ENCODE data around the gene ADD2. TPM values are rescaled to one million over a fixed set of nuclear protein-coding genes. Genes with fewer than 3 reads are reported as not detected.

The ADD2 gene
- total RNA-seq, 1 experiment from 2014 or later, result 124 TPM

DNA sequence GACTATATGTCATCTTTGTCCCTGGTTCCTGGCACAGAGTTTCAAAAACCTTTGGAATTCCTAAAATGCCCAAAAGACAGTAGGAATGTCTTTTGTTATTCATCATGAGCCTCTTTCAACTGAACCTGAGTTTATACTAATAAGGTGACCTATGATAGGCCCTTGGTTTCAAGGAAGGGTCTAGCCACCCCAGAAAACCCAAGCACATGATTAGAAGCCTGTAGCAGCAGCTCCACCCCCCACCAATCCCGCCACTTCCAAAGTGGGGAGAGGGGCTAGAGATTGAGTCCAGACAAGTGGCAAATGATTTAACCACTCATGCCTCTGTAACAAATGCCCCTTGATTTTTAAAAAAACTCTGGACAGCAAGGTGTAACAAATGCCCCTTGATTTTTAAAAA is 56.8 kb downstream of the ADD2 start:
- Histone ChIP-seq H3K27me3 (ENCODE audit: insufficient read depth, low read length) (no peaks in the 10 kb centered on the region), H2BK120ac (ENCODE audit: low read depth, low read length, poor library complexity, severe bottlenecking) (no peak overlapping the region), H4K8ac (replicated peaks; ENCODE audit: insufficient read length, low read depth, low read length) (no peak overlapping the region), H3K4ac (ENCODE audit: low read depth, low read length) (no peak overlapping the region), H3K4me2 (ENCODE audit: insufficient read depth, insufficient read length, low read length) (no peak overlapping the region), H2BK15ac (ENCODE audit: low read depth, low read length) (no peak overlapping the region), H3K9me3 (ENCODE audit: control insufficient read depth, low read depth, low read length) (no peaks in the 10 kb centered on the region), H3K9ac (ENCODE audit: extremely low read depth, insufficient read length, low read length) (no peak overlapping the region), H2AK5ac (ENCODE audit: insufficient read length, low read length) (no peak overlapping the region), H3K27ac (ENCODE audit: insufficient read length, low read depth, low read length) (no peak overlapping the region), H2BK20ac (ENCODE audit: low read depth, low read length, poor library complexity, severe bottlenecking) (no peak overlapping the region), H4K91ac (ENCODE audit: insufficient read length, low read depth, low read length) (no peak overlapping the region), H3K14ac (ENCODE audit: insufficient read depth, low read length) (no peak overlapping the region), H3K79me1 (ENCODE audit: insufficient read depth, low read depth, low read length, poor library complexity, severe bottlenecking) (peaks cover 9% of the 10 kb centered on the region), H2BK12ac (ENCODE audit: insufficient read length, low read depth, low read length) (no peak overlapping the region), H2AFZ (ENCODE audit: low read length) (no peak overlapping the region), H4K5ac (ENCODE audit: insufficient read length, low read depth, low read length) (no peak overlapping the region), H2BK5ac (ENCODE audit: insufficient read length, low read length) (no peak overlapping the region), H4K20me1 (ENCODE audit: control insufficient read depth, insufficient read depth, insufficient read length) (no peaks in the 10 kb centered on the region), H3K56ac (ENCODE audit: insufficient read length, low read depth, low read length) (no peak overlapping the region), H3K18ac (ENCODE audit: insufficient read length, low read depth, low read length) (peak overlapping the region; percentile 25), H3K79me2 (ENCODE audit: insufficient read depth, low read length) (peaks cover 13% of the 10 kb centered on the region; the same call in 1 of the 2 replicates), H3K23ac (ENCODE audit: insufficient read length, low read depth, low read length) (no peak overlapping the region), H3K23me2 (ENCODE audit: insufficient read length, low read depth, low read length, poor library complexity, severe bottlenecking) (no peaks in the 10 kb centered on the region), H3K4me1 (ENCODE audit: insufficient read depth, low read length) (peaks cover 22% of the 10 kb centered on the region; the same call in 1 of the 2 replicates), H3T11ph (ENCODE audit: low read length) (no peak overlapping the region)
- TF ChIP-seq, protein P1, sequence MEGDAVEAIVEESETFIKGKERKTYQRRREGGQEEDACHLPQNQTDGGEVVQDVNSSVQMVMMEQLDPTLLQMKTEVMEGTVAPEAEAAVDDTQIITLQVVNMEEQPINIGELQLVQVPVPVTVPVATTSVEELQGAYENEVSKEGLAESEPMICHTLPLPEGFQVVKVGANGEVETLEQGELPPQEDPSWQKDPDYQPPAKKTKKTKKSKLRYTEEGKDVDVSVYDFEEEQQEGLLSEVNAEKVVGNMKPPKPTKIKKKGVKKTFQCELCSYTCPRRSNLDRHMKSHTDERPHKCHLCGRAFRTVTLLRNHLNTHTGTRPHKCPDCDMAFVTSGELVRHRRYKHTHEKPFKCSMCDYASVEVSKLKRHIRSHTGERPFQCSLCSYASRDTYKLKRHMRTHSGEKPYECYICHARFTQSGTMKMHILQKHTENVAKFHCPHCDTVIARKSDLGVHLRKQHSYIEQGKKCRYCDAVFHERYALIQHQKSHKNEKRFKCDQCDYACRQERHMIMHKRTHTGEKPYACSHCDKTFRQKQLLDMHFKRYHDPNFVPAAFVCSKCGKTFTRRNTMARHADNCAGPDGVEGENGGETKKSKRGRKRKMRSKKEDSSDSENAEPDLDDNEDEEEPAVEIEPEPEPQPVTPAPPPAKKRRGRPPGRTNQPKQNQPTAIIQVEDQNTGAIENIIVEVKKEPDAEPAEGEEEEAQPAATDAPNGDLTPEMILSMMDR (conservative IDR thresholded peaks at IDR 0.05), result no peak
- no peak for DNase-seq
- H3K9me3 Mint-ChIP-seq, result no peaks in the 10 kb centered on the region; a peak in 1 of 5 replicates
- H3K4me1 Mint-ChIP-seq, result peaks cover 48 to 55% of the 10 kb centered on the region in 2 experiments
- no peaks in the 10 kb centered on the region for H3K27me3 Mint-ChIP-seq (ENCODE audit: low read depth)
- no peak overlapping the region for H3K4me3 Mint-ChIP-seq
- WGBS (ENCODE audit: extremely low coverage, insufficient read length, low lambda C conversion rate), result no CpG with 5 or more reads among the region's 1 CpG
- peaks cover 41 to 63% (median 50%) of the 10 kb centered on the region in 3 experiments; a peak in 6 of 7 replicates for H3K36me3 Mint-ChIP-seq (ENCODE audit: insufficient read depth in 1 of 3, low read depth in 3 of 3)
- peak overlapping the region; percentile 63 to 85 (median 73); a peak in 4 of 7 replicates for H3K27ac Mint-ChIP-seq

All from H9 (cell line).